Lower lobe of right lung (tissue), 2 donors: Measurements from ENCODE around the gene TMEM45A. TPM values are rescaled to one million over a fixed set of nuclear protein-coding genes. Genes with fewer than 3 reads are reported as not detected.

Experiments
- ATAC-seq, 2 donors: fragments of 200-7000 bp; cut with Tn5 transposase; one replicate each; pipeline ENCODE4 v1.9.1; 2020 to 2022; ENCODE audit warnings: mild to moderate bottlenecking in 2 of 2, moderate library complexity in 2 of 2
- DNase-seq: peaks from one replicate; pipeline ENCODE4 v3.0.0-alpha.2; 2020
- H3K27ac ChIP-seq: fragments of 200-600 bp; one replicate; pipeline ENCODE4 v1.8.0; 2022
- H3K27me3 ChIP-seq: fragments of 200-600 bp; one replicate; pipeline ENCODE4 v1.8.0; 2022; ENCODE audit warnings: low read depth
- H3K36me3 ChIP-seq: fragments of 200-600 bp; one replicate; pipeline ENCODE4 v1.8.0; 2022; ENCODE audit warnings: mild to moderate bottlenecking
- H3K4me1 ChIP-seq: fragments of 200-600 bp; one replicate; pipeline ENCODE4 v1.8.0; 2022
- H3K4me3 ChIP-seq: fragments of 200-600 bp; one replicate; pipeline ENCODE4 v1.8.0; 2022; ENCODE audit warnings: mild to moderate bottlenecking
- H3K9me3 ChIP-seq: fragments of 200-600 bp; one replicate; pipeline ENCODE4 v1.8.0; 2022
- intact Hi-C: fragments of 100-400 bp; cut with DNase I; formaldehyde crosslinking; loops from one replicate; pipeline ENCODE4 v1.11.0; 2022
- total RNA-seq: library from RNA; stranded (reverse); fragmentation: NEBNext Ultra II Directional; extraction: Animal tissue kit (Norgen Biotek cat#: 25700); gene quantifications from one replicate; pipeline ENCODE4 v1.2.1, GENCODE V29; 2021
- TF ChIP-seq, protein P1 (sequence below): fragments of 200-600 bp; IDR thresholded peaks from one replicate; pipeline ENCODE4 v1.8.0; 2022; ENCODE audit warnings: antibody characterized with exemption, mild to moderate bottlenecking
- donor health status: DM: no; HTN: yes; CAD: no; lungs with severe emphysema.

Gene TMEM45A
- total RNA-seq, 1 donor from 2014 or later, result 17.2 TPM

DNA sequence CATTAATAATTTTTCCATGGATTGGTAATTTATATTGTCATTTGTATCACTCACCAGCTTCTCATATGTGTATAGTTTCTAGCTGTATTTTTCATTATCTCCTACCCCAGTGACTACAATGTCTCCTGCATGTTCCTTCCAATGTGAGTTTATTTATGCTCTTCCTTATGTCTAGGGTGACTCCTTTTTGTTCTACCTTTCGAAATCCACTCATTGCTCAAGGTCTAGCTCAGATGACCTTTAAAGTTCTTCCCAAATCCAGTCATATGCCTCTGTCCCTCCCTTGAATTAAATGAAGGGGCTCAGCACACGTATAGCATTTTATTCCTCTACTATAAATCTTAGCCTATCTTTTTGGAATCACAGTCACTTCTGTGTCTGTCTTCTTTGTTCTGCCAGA lies 53.0 kb downstream of the TMEM45A start:
- Histone ChIP-seq H3K36me3 (no peaks in the 10 kb centered on the region), H3K9me3 (no peaks in the 10 kb centered on the region), H3K27me3 (no peaks in the 10 kb centered on the region), H3K27ac (no peak overlapping the region), H3K4me3 (no peak overlapping the region), H3K4me1 (no peaks in the 10 kb centered on the region)
- TF ChIP-seq, protein P1, sequence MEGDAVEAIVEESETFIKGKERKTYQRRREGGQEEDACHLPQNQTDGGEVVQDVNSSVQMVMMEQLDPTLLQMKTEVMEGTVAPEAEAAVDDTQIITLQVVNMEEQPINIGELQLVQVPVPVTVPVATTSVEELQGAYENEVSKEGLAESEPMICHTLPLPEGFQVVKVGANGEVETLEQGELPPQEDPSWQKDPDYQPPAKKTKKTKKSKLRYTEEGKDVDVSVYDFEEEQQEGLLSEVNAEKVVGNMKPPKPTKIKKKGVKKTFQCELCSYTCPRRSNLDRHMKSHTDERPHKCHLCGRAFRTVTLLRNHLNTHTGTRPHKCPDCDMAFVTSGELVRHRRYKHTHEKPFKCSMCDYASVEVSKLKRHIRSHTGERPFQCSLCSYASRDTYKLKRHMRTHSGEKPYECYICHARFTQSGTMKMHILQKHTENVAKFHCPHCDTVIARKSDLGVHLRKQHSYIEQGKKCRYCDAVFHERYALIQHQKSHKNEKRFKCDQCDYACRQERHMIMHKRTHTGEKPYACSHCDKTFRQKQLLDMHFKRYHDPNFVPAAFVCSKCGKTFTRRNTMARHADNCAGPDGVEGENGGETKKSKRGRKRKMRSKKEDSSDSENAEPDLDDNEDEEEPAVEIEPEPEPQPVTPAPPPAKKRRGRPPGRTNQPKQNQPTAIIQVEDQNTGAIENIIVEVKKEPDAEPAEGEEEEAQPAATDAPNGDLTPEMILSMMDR, result no peak
- ATAC-seq (no peak), DNase-seq (no peak)
- intact Hi-C loops, result no loop called here

- TF ChIP-seq, protein P1, result no peak
- H3K4me3 ChIP-seq, result no peak overlapping the region
- H3K9me3 ChIP-seq, result no peaks in the 10 kb centered on the region
- H3K36me3 ChIP-seq, result no peaks in the 10 kb centered on the region
- no peak overlapping the region for H3K27ac ChIP-seq
- intact Hi-C loops, result no loop called here
- no peaks in the 10 kb centered on the region for H3K4me1 ChIP-seq
- DNase-seq (no peak), ATAC-seq (no peak)
- H3K27me3 ChIP-seq, result no peaks in the 10 kb centered on the region
Measured at GRCh38 chr3:100546020-100546744, 53.8 kb downstream of the TMEM45A start.

DNA sequence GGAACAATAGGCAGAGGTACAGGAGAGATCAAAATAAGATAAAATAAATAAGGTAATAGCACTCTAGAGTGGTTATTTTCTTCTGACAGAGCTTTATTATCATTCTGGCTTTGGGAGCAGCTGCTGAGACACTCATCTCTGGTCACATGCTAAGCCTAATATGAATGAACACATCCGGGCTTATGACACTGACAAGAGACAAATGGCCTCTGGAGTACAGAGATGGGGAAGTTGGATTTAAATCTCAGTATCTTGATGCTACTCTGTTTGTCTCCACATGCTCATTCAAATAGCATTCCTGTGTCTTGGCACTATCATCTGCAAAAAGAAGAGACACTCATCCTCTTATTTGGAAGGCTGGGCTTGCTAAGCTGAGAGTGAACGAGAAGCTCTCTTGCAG lies 55.6 kb downstream of the TMEM45A start:
- DNase-seq (no peak), ATAC-seq (no peak)
- no peaks in the 10 kb centered on the region for H3K36me3 ChIP-seq
- no peak overlapping the region for H3K4me3 ChIP-seq
- H3K27ac ChIP-seq, result no peak overlapping the region
- intact Hi-C loops, result no loop called here
- no peaks in the 10 kb centered on the region for H3K4me1 ChIP-seq
- H3K9me3 ChIP-seq, result no peaks in the 10 kb centered on the region
- no peaks in the 10 kb centered on the region for H3K27me3 ChIP-seq
- TF ChIP-seq, protein P1, result no peak

DNA sequence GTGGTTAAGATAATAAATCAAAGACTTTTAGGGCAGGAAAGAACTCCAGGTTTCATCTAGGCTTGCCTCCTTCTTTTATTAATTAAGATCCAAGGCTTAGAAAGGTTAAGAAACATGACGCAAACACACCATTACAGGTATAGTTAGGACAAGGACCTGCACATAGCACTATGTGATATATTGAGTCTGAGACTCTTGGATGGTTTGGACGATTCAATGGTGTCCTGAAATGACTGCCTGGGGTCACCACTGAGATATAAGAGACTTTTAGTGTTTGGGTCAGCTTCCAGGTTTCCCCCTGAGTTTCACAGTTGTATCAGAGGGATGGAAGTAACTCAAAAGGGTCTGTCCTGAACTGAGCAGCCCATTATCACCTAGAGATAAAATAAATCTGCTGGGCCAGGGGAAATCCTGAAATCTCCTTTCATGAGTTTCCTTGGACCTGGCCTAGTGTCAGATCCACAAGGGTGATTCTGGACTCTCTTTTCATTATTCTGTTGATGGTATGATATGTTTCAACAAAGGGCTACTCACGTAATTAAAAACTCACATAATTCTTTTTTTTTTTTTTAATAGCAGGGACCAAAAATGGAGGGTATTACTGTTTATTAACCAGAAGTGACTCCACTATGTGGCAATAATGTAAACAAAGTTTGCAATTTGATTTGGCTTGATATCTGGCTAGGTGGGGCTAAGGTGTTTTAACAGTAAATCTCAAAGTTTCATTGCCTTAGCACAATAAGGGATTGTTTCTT lies 61.4 kb downstream of the TMEM45A start:
- no peaks in the 10 kb centered on the region for H3K36me3 ChIP-seq
- H3K4me3 ChIP-seq, result no peak overlapping the region
- no peaks in the 10 kb centered on the region for H3K9me3 ChIP-seq
- TF ChIP-seq, protein P1, result no peak
- H3K27me3 ChIP-seq, result no peaks in the 10 kb centered on the region
- DNase-seq (no peak), ATAC-seq (no peak)
- H3K4me1 ChIP-seq, result no peaks in the 10 kb centered on the region
- H3K27ac ChIP-seq, result no peak overlapping the region
- intact Hi-C loops, result no loop called here

GRCh38 chr3:100554373-100554676 lies 61.9 kb downstream of the TMEM45A start:
- no peak overlapping the region for H3K4me3 ChIP-seq
- ATAC-seq (no peak), DNase-seq (no peak)
- H3K4me1 ChIP-seq, result no peaks in the 10 kb centered on the region
- intact Hi-C loops, result no loop called here
- no peaks in the 10 kb centered on the region for H3K27me3 ChIP-seq
- H3K9me3 ChIP-seq, result no peaks in the 10 kb centered on the region
- TF ChIP-seq, protein P1, result no peak
- H3K36me3 ChIP-seq, result no peaks in the 10 kb centered on the region
- no peak overlapping the region for H3K27ac ChIP-seq
